ENCODE results near the gene ORM2.
A peak's percentile ranks its signal among the peaks of the same experiment; 100 is the strongest.

ORM2 gene

GRCh38 chr9:114376586-114377445 lies 47.1 kb downstream of the ORM2 start:
- Histone ChIP-seq H3K27ac (ENCODE audit: low read length) (peak overlapping the region; percentile 11; the same call in 1 of the 2 replicates), H3K4me2 (ENCODE audit: low read length) (no peak overlapping the region), H3K4me3 (ENCODE audit: low read length) (no peak overlapping the region), H2AFZ (ENCODE audit: low read depth, low read length) (no peak overlapping the region), H3K27me3 (ENCODE audit: low read depth, low read length) (no peaks in the 10 kb centered on the region), H4K20me1 (ENCODE audit: insufficient read depth, low read length) (peaks cover 30% of the 10 kb centered on the region; the same call in 1 of the 2 replicates), H3K9me3 (ENCODE audit: insufficient read depth, low read length) (no peaks in the 10 kb centered on the region), H3K36me3 (replicated peaks; ENCODE audit: low read depth, low read length) (peaks cover 73% of the 10 kb centered on the region), H3K9ac (ENCODE audit: low read length) (no peak overlapping the region), H3K79me2 (ENCODE audit: low read length) (peaks cover 86% of the 10 kb centered on the region), H3K4me1 (ENCODE audit: low read length) (peaks cover 46% of the 10 kb centered on the region)
- TF ChIP-seq CTCF (IDR thresholded peaks at IDR 0.05; ENCODE audit: low read depth, low read length), result no peak
- no peak for TF ChIP-seq EZH2phosphoT487 (IDR thresholded peaks at IDR 0.05; ENCODE audit: low read depth)

- Histone ChIP-seq H3K4me2 (ENCODE audit: low read length) (no peak overlapping the region), H3K36me3 (replicated peaks; ENCODE audit: low read depth, low read length) (peaks cover 75% of the 10 kb centered on the region), H2AFZ (ENCODE audit: low read depth, low read length) (no peak overlapping the region), H3K4me3 (ENCODE audit: low read length) (no peak overlapping the region), H3K79me2 (ENCODE audit: low read length) (peaks cover 89% of the 10 kb centered on the region), H3K9ac (ENCODE audit: low read length) (no peak overlapping the region), H3K27me3 (ENCODE audit: low read depth, low read length) (no peaks in the 10 kb centered on the region), H3K9me3 (ENCODE audit: insufficient read depth, low read length) (no peaks in the 10 kb centered on the region), H3K4me1 (ENCODE audit: low read length) (peaks cover 47% of the 10 kb centered on the region), H3K27ac (ENCODE audit: low read length) (no peak overlapping the region), H4K20me1 (ENCODE audit: insufficient read depth, low read length) (peaks cover 37% of the 10 kb centered on the region; the same call in 1 of the 2 replicates)
- TF ChIP-seq EZH2phosphoT487 (IDR thresholded peaks at IDR 0.05; ENCODE audit: low read depth) (no peak), CTCF (IDR thresholded peaks at IDR 0.05; ENCODE audit: low read depth, low read length) (no peak)
These were observed 48.3 kb downstream of the ORM2 start for GRCh38 chr9:114378016-114378415.

GRCh38 chr9:114378883-114379282 lies 49.2 kb downstream of the ORM2 start:
- no peak overlapping the region for H2AFZ ChIP-seq (ENCODE audit: low read depth, low read length)
- H3K4me1 ChIP-seq (ENCODE audit: low read length), result peaks cover 47% of the 10 kb centered on the region
- H3K36me3 ChIP-seq (replicated peaks; ENCODE audit: low read depth, low read length), result peaks cover 77% of the 10 kb centered on the region
- H3K9ac ChIP-seq (ENCODE audit: low read length), result no peak overlapping the region
- H3K27me3 ChIP-seq (ENCODE audit: low read depth, low read length), result no peaks in the 10 kb centered on the region
- no peak overlapping the region for H3K4me2 ChIP-seq (ENCODE audit: low read length)
- H3K9me3 ChIP-seq (ENCODE audit: insufficient read depth, low read length), result no peaks in the 10 kb centered on the region
- H3K4me3 ChIP-seq (ENCODE audit: low read length), result no peak overlapping the region
- peaks cover 92% of the 10 kb centered on the region for H3K79me2 ChIP-seq (ENCODE audit: low read length)
- no peak overlapping the region for H3K27ac ChIP-seq (ENCODE audit: low read length)
- TF ChIP-seq CTCF (IDR thresholded peaks at IDR 0.05; ENCODE audit: low read depth, low read length) (0 out of 2 replicates have a peak, but pooled peaks have one; percentile 4), EZH2phosphoT487 (IDR thresholded peaks at IDR 0.05; ENCODE audit: low read depth) (no peak)
- H4K20me1 ChIP-seq (ENCODE audit: insufficient read depth, low read length), result peaks cover 37% of the 10 kb centered on the region; the same call in 1 of the 2 replicates

Data from OCI-LY3 (cell line).